Measurements from ENCODE around the gene AHCTF1. TPM values are rescaled to one million over a fixed set of nuclear protein-coding genes. Genes with fewer than 3 reads are reported as not detected.

Gene AHCTF1
- total and polyA plus RNA-seq, 2 of the 8 experiments (the other 6 are each of a cell fraction or from before 2014, with no cell fraction given): 7.9 to 44.5 TPM

DNA sequence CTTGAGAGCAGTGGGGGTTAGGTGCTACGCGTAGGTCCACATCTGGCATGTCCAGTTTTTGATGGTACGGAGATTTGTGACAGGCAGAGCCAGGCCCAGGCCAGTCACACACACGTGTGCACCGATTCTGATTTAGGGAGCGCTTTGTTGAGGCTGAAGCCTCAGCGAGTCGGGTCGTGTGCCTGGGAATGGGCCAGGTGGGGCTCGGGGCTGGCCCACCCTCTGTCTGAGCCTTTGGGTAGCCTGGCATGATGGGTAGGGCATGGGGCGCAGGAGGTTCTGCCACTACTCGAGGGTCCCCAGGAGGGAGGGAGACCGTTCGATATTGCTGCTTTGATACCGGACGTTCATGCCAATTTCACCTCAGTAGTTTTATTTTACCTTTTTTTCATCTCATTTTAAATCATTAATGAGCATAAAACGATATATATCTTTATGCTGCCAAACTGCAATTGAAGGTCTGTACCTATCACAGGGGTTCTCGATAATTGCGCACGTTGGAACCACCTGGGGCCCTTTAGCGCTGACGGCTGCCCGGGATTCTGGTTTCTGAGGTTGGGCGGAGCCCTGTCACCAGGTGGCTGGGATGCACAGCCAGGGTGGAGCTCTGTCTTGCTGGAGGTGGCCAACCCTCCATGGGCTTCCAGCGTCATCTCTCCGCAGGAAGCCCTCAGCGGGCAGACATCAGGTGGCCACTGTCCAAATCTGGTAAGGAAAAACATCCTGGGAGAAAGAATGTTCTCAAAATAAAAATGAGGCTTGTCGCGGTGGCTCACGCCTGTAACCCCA lies 135.6 kb downstream of the AHCTF1 start:
- H3K23ac ChIP-seq (ENCODE audit: insufficient read length): no peak overlapping the region
- FAIRE-seq: no peak
- peak overlapping the region; percentile 77; the same call in 1 of the 2 replicates for H2BK12ac ChIP-seq (ENCODE audit: low read depth, low read length)
- no peaks in the 10 kb centered on the region for H4K20me1 ChIP-seq (replicated peaks in 1 of 2; ENCODE audit: control insufficient read depth in 1 of 2, insufficient read depth in 2 of 2, low read length in 2 of 2)
- no peaks in the 10 kb centered on the region for H3K27me3 ChIP-seq (replicated peaks in 1 of 4; ENCODE audit: control insufficient read depth in 3 of 4, extremely low read depth in 1 of 4, insufficient read depth in 3 of 4, low read length in 3 of 4)
- 93% methylated on average over 26 of the region's 30 CpGs; no CpG with 5 or more reads in 1 of the 2 experiments for WGBS, 2 experiments (ENCODE audit: extremely low coverage in 1 of 2, insufficient coverage in 1 of 2, insufficient read length in 1 of 2, insufficient replicate concordance in 2 of 2, low coverage in 1 of 2, low lambda C conversion rate in 2 of 2, missing lambda C conversion rate in 1 of 2)
- H2BK5ac ChIP-seq (ENCODE audit: low read depth, low read length): peak overlapping the region; percentile 49; the same call in 1 of the 2 replicates
- TF ChIP-seq ZNF274 (IDR thresholded peaks at IDR 0.05; ENCODE audit: borderline replicate concordance, extremely low read depth, low read length): no peak
- H3K9ac ChIP-seq (replicated peaks in 1 of 4; ENCODE audit: extremely low read depth in 1 of 4, low read depth in 3 of 4, low read length in 3 of 4): no peak overlapping the region; a peak in 1 of 7 replicates
- no peak overlapping the region for H3K4ac ChIP-seq (replicated peaks; ENCODE audit: insufficient read length, low read depth, low read length)
- no peak overlapping the region for H3K27ac ChIP-seq (ENCODE audit: low read depth, low read length)
- no peaks in the 10 kb centered on the region for H3K79me2 ChIP-seq (ENCODE audit: control insufficient read depth in 1 of 2, insufficient read depth in 2 of 2, low read length in 2 of 2)
- ChIA-PET POLR2A (ENCODE audit: partially characterized antibody) (interaction anchor here (1.7 kb wide), 1 partner anchor 11 kb away, joined by 4 read pairs; no protein-coding TSS in a partner anchor), CTCF (ENCODE audit: partially characterized antibody) (no interaction called here)
- H2BK20ac ChIP-seq (ENCODE audit: low read length): peak overlapping the region; percentile 82; the same call in 1 of the 2 replicates
- DNase-seq (ENCODE audit: low read depth in 1 of 2, low spot score in 2 of 2): no peak
- H4K8ac ChIP-seq (ENCODE audit: extremely low read depth, insufficient read depth, low read length): peak overlapping the region; percentile 86
- H3K56ac ChIP-seq (replicated peaks; ENCODE audit: insufficient read length, low read depth, low read length): no peak overlapping the region
- H3K18ac ChIP-seq (ENCODE audit: extremely low read depth, low read length): peak overlapping the region; percentile 56; the same call in 1 of the 2 replicates
- peaks cover 5 to 30% (median 27%) of the 10 kb centered on the region in 4 experiments for H3K4me1 ChIP-seq (replicated peaks in 1 of 4; ENCODE audit: control insufficient read depth in 3 of 4, insufficient read depth in 4 of 4, low read length in 3 of 4)
- H3K14ac ChIP-seq (ENCODE audit: insufficient read length): no peak overlapping the region
- no peak overlapping the region for H3K4me3 ChIP-seq (ENCODE audit: extremely low read depth in 1 of 4, insufficient read depth in 2 of 4, low read depth in 3 of 4, low read length in 4 of 4)
- H2AK5ac ChIP-seq (ENCODE audit: low read depth, low read length): no peak overlapping the region; the same call in 1 of the 2 replicates
- no peak overlapping the region for H2BK120ac ChIP-seq (replicated peaks; ENCODE audit: low read depth, low read length)
- H2AFZ ChIP-seq (ENCODE audit: low read length): peak overlapping the region; percentile 95; the same call in 1 of the 2 replicates
- H3K23me2 ChIP-seq (ENCODE audit: low read depth, low read length): 0 out of 2 replicates have a peak, but pooled peaks cover 2% of the 10 kb centered on the region
- H3K4me2 ChIP-seq (ENCODE audit: insufficient read depth in 1 of 2, low read depth in 2 of 2, low read length in 2 of 2): peak overlapping the region; percentile 23 to 44; a peak in 2 of 4 replicates
- no peak overlapping the region for H4K5ac ChIP-seq (ENCODE audit: insufficient read length, low read depth, low read length)
- H4K91ac ChIP-seq (replicated peaks; ENCODE audit: insufficient read length, low read length): peak overlapping the region; percentile 5
- H2BK15ac ChIP-seq (ENCODE audit: low read length): peak overlapping the region; percentile 88
- H3K9me3 ChIP-seq (ENCODE audit: insufficient read depth in 2 of 2, low read depth in 1 of 2, low read length in 1 of 2): no peaks in the 10 kb centered on the region
- no peaks in the 10 kb centered on the region for H3K36me3 ChIP-seq (ENCODE audit: control insufficient read depth in 2 of 4, insufficient read depth in 4 of 4, low read length in 3 of 4)
- no peaks in the 10 kb centered on the region for H3K79me1 ChIP-seq (ENCODE audit: low read depth, low read length)
